B cell (primary cell): ENCODE measurements around the gene HECTD1. TPM values are rescaled to one million over a fixed set of nuclear protein-coding genes. Genes with fewer than 3 reads are reported as not detected.

ENCODE experiments used
- ATAC-seq: fragments of 200-7000 bp; cut with Tn5 transposase; one replicate; pipeline ENCODE4 v1.10.0; 2021; ENCODE audit warnings: low read depth, mild to moderate bottlenecking, moderate number of reproducible peaks, moderate library complexity
- CTCF ChIA-PET: fragments of 350-600 bp; sonication (Branson Sonifier 250); formaldehyde crosslinking; loops from one replicate; lab custom pipeline; 2021; ENCODE audit warnings: antibody characterized with exemption, inconsistent platforms; lab: Charles Lee
- POLR2A ChIA-PET: fragments of 350-600 bp; sonication (Branson Sonifier 250); formaldehyde crosslinking; loops from one replicate; lab custom pipeline; 2021; ENCODE audit warnings: antibody characterized with exemption; lab: Charles Lee
- DNase-seq: peaks from one replicate; pipeline ENCODE4 v3.0.0; 2013
- H2AFZ ChIP-seq: 2 replicates; pipeline ENCODE4 v1.6.1; 2012; ENCODE audit warnings: mild to moderate bottlenecking, low read depth, low read length; ENCODE audit not compliant: insufficient read depth, poor library complexity, severe bottlenecking
- H3K27ac ChIP-seq, 2 donors: 1 replicate in 1 of 2; 2 replicates in 1 of 2; pipeline ENCODE4 v1.5.1; 2012 to 2013; ENCODE audit warnings: low read length in 2 of 2, mild to moderate bottlenecking in 2 of 2, moderate library complexity in 1 of 2
- H3K27me3 ChIP-seq, 4 experiments: fragments of 200-600 bp in 1 of 4; sonication (generic) in 1 of 4; replicated peaks in 1 of 4; 1 replicate in 2 of 4; 2 replicates in 2 of 4; pipeline versions ENCODE4 v1.6.1 to v1.7.0; 2013 to 2016; ENCODE audit warnings: low read length in 3 of 4, mild to moderate bottlenecking in 2 of 4, mixed read lengths in 1 of 4, moderate library complexity in 1 of 4; ENCODE audit not compliant: insufficient read depth in 4 of 4, control insufficient read depth in 3 of 4; ENCODE audit errors: control extremely low read depth in 1 of 4
- H3K36me3 ChIP-seq, 2 experiments: replicated peaks in 1 of 2; 1 replicate in 1 of 2; 2 replicates in 1 of 2; pipeline versions ENCODE4 v1.6.1 to v1.7.1; 2013; ENCODE audit warnings: low read length in 1 of 2; ENCODE audit not compliant: insufficient read depth in 2 of 2, control insufficient read depth in 1 of 2; ENCODE audit errors: control extremely low read depth in 1 of 2, extremely low read depth in 1 of 2
- H3K4me1 ChIP-seq, 2 donors: fragments of 200-600 bp in 1 of 2; sonication (generic) in 1 of 2; 1 replicate in 1 of 2; 2 replicates in 1 of 2; pipeline versions ENCODE4 v1.5.1 to v1.6.1; 2013 to 2017; ENCODE audit warnings: low read length in 2 of 2; ENCODE audit not compliant: control insufficient read depth in 2 of 2, insufficient read depth in 2 of 2
- H3K4me2 ChIP-seq: replicated peaks from 2 replicates; pipeline ENCODE3; 2012; ENCODE audit warnings: mild to moderate bottlenecking, low read depth, low read length; ENCODE audit not compliant: poor library complexity, severe bottlenecking
- H3K4me3 ChIP-seq, 5 experiments: fragments of 200-600 bp in 1 of 5; sonication (generic) in 1 of 5; 1 replicate in 3 of 5; 2 replicates in 2 of 5; pipeline versions ENCODE4 v1.5.1 to v1.7.0; 2011 to 2016; ENCODE audit warnings: low read length in 4 of 5, mild to moderate bottlenecking in 4 of 5, low read depth in 2 of 5, control low read depth in 1 of 5, moderate library complexity in 1 of 5; ENCODE audit not compliant: insufficient read depth in 1 of 5; ENCODE audit errors: control extremely low read depth in 1 of 5, extremely low read depth in 1 of 5
- H3K79me2 ChIP-seq: fragments of 200-600 bp; sonication (generic); one replicate; pipeline ENCODE4 v1.6.0; 2016; ENCODE audit warnings: low read length; ENCODE audit not compliant: control insufficient read depth, insufficient read depth
- H3K9ac ChIP-seq: fragments of 200-600 bp; sonication (generic); 2 replicates; pipeline ENCODE4 v1.6.1; 2017; ENCODE audit warnings: mild to moderate bottlenecking, low read length, moderate library complexity
- H3K9me3 ChIP-seq, 3 donors: one replicate each; pipeline versions ENCODE4 v1.6.1 to v1.7.1; 2013; ENCODE audit warnings: low read length in 2 of 3; ENCODE audit not compliant: control insufficient read depth in 2 of 3, insufficient read depth in 1 of 3; ENCODE audit errors: control extremely low read depth in 1 of 3
- H4K20me1 ChIP-seq: 2 replicates; pipeline ENCODE4 v1.6.0; 2012; ENCODE audit warnings: mild to moderate bottlenecking, low read length; ENCODE audit not compliant: insufficient read depth, control insufficient read depth, poor library complexity, severe bottlenecking
- H3K27ac Mint-ChIP-seq: one replicate; pipeline ENCODE4 v1.8.0; 2021; ENCODE audit warnings: mixed read lengths
- H3K27me3 Mint-ChIP-seq: one replicate; pipeline ENCODE4 v1.8.0; 2021; ENCODE audit warnings: mixed read lengths
- H3K4me1 Mint-ChIP-seq: one replicate; pipeline ENCODE4 v1.8.0; 2021; ENCODE audit warnings: mixed read lengths
- H3K4me3 Mint-ChIP-seq: one replicate; pipeline ENCODE4 v1.8.0; 2021; ENCODE audit warnings: mixed read lengths
- H3K9me3 Mint-ChIP-seq: one replicate; pipeline ENCODE4 v1.8.0; 2022; ENCODE audit warnings: mixed read lengths; ENCODE audit not compliant: insufficient read depth
- EZH2 ChIP-seq: IDR thresholded peaks from 2 replicates; pipeline ENCODE4 v1.6.1; 2012; ENCODE audit warnings: borderline replicate concordance, low read depth, mild to moderate bottlenecking, moderate library complexity, low read length; ENCODE audit not compliant: insufficient read depth, poor library complexity, severe bottlenecking
- WGBS: methylation state at CpG from one replicate; pipeline ENCODE4 v1.1.5; 2013; ENCODE audit warnings: missing lambda C conversion rate; ENCODE audit not compliant: insufficient coverage; 5-methylcytosine and 5-hydroxymethylcytosine counted together
- intact Hi-C: fragments of 100-400 bp; cut with micrococcal nuclease; formaldehyde crosslinking; loops from one replicate; pipeline ENCODE4 v1.10.0; 2022
- polyA plus RNA-seq: library from polyadenylated mRNA; depleted of rRNA; stranded (reverse); fragments of >200 nt; gene quantifications from 2 replicates; pipeline ENCODE4 v1.2.3, GENCODE V29; 2012
- total RNA-seq, 2 donors: library from RNA; stranded (reverse); fragments of 120-200 nt in 1 of 2; gene quantifications; 1 replicate in 1 of 2; 2 replicates in 1 of 2; pipeline versions ENCODE4 v1.2.3 to v1.2.4, GENCODE V29; 2013 to 2022
- TF ChIP-seq, protein P1 (sequence below): fragments of 200-600 bp; IDR thresholded peaks from one replicate; pipeline ENCODE4 v1.8.0; 2022; ENCODE audit warnings: antibody characterized with exemption, mild to moderate bottlenecking

Gene HECTD1
- total and polyA plus RNA-seq, 2 donors (not counting 1 experiment from before 2014, with no cell fraction given), result 63.1 to 184 TPM

DNA sequence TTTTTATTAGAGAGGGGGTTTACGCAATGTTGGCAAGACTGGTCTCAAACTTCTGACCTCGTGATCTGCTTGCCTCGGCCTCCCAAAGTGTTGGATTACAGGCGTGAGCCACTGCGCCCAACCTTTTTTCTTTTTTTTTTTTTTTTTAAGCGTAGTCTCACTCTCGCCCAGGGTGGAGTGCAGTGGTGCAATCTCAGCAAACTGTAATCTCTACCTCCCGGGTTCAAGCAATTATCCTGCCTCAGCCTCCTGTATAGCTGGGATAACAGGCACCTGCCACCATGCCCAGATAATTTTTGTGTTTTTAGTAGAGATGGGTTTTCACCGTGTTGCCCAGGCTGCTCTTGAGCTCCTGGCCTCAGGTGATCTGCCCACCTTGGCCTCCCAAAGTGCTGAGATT is 8.8 kb upstream of the HECTD1 start:
- no peak overlapping the region for H3K4me3 ChIP-seq
- H2AFZ ChIP-seq, result no peak overlapping the region
- H3K27ac Mint-ChIP-seq, result no peak overlapping the region
- no peak for DNase-seq
- no peaks in the 10 kb centered on the region for H3K9me3 ChIP-seq
- ChIA-PET CTCF (no interaction called here), POLR2A (interaction anchor here (0.7 kb wide), 1 partner anchor 350 kb away, joined by 6 read pairs; no protein-coding TSS in a partner anchor)
- H3K27me3 Mint-ChIP-seq, result no peaks in the 10 kb centered on the region
- H3K27me3 ChIP-seq, result no peaks in the 10 kb centered on the region
- H3K4me1 ChIP-seq, result no peaks in the 10 kb centered on the region
- H4K20me1 ChIP-seq, result no peaks in the 10 kb centered on the region
- TF ChIP-seq EZH2, result no peak
- TF ChIP-seq, protein P1, sequence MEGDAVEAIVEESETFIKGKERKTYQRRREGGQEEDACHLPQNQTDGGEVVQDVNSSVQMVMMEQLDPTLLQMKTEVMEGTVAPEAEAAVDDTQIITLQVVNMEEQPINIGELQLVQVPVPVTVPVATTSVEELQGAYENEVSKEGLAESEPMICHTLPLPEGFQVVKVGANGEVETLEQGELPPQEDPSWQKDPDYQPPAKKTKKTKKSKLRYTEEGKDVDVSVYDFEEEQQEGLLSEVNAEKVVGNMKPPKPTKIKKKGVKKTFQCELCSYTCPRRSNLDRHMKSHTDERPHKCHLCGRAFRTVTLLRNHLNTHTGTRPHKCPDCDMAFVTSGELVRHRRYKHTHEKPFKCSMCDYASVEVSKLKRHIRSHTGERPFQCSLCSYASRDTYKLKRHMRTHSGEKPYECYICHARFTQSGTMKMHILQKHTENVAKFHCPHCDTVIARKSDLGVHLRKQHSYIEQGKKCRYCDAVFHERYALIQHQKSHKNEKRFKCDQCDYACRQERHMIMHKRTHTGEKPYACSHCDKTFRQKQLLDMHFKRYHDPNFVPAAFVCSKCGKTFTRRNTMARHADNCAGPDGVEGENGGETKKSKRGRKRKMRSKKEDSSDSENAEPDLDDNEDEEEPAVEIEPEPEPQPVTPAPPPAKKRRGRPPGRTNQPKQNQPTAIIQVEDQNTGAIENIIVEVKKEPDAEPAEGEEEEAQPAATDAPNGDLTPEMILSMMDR, result no peak
- intact Hi-C loops, result no loop called here
- H3K9ac ChIP-seq, result no peak overlapping the region
- H3K36me3 ChIP-seq, result no peaks in the 10 kb centered on the region
- H3K4me1 Mint-ChIP-seq, result no peaks in the 10 kb centered on the region
- H3K4me2 ChIP-seq, result no peak overlapping the region
- H3K79me2 ChIP-seq, result peaks cover 2% of the 10 kb centered on the region
- WGBS, result 93% methylated on average over 6 of the region's 9 CpGs
- H3K27ac ChIP-seq, result no peak overlapping the region
- H3K9me3 Mint-ChIP-seq, result no peaks in the 10 kb centered on the region
- no peak overlapping the region for H3K4me3 Mint-ChIP-seq
- ATAC-seq, result no peak

DNA sequence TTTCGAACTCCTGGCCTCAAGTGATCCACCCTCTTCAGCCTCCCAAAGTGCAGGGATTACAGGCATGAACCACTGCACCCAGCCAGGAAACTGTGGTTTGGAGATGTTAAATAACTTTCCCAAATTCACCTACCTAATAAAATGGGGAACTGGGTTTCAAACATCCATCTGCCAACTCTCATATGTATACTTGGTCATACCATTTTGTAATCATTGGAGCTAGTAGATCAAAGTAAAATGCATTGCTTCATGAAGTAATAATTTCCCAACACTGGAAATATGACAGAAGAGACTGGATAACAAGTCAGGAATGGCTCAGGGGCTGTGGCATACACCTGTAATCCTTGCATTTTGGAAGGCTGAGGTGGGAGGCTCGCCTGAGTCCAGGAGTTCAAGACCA is 5.3 kb upstream of the HECTD1 start:
- ATAC-seq (no peak), DNase-seq (no peak)
- peaks cover 2% of the 10 kb centered on the region for H3K79me2 ChIP-seq
- H4K20me1 ChIP-seq, result no peaks in the 10 kb centered on the region
- no peaks in the 10 kb centered on the region for H3K9me3 ChIP-seq
- TF ChIP-seq, protein P1, result no peak
- TF ChIP-seq EZH2, result no peak
- peaks cover 10 to 13% of the 10 kb centered on the region in 2 donors for H3K4me1 ChIP-seq
- H3K27me3 ChIP-seq, result no peaks in the 10 kb centered on the region
- POLR2A ChIA-PET, result no interaction called here
- no peaks in the 10 kb centered on the region for H3K36me3 ChIP-seq
- WGBS, result no CpG with 5 or more reads among the region's 2 CpGs
- H3K4me3 ChIP-seq, result no peak overlapping the region
- H3K4me2 ChIP-seq, result no peak overlapping the region
- H3K9me3 Mint-ChIP-seq, result no peaks in the 10 kb centered on the region
- no peak overlapping the region for H3K4me3 Mint-ChIP-seq
- intact Hi-C loops, result no loop called here
- CTCF ChIA-PET, result no interaction called here
- H3K4me1 Mint-ChIP-seq, result peaks cover 12% of the 10 kb centered on the region
- no peak overlapping the region for H2AFZ ChIP-seq
- H3K27me3 Mint-ChIP-seq, result no peaks in the 10 kb centered on the region
- no peak overlapping the region for H3K9ac ChIP-seq
- H3K27ac ChIP-seq, result no peak overlapping the region
- H3K27ac Mint-ChIP-seq, result no peak overlapping the region
